SU-DHL-6 (cell line): ENCODE results near the gene RPS27.

Source experiments
- EZH2phosphoT487 ChIP-seq: fragments of 200-600 bp; sonication (generic), shearing (Covaris generic); conservative IDR thresholded peaks from 2 replicates; pipeline ENCODE4 v1.6.1; 2018; ENCODE audit warnings: mild to moderate bottlenecking, antibody characterized with exemption, low read length, moderate library complexity, mixed read lengths
- TF ChIP-seq, protein P1 (sequence below): fragments of 200-600 bp; sonication (generic); IDR thresholded peaks from one replicate; pipeline ENCODE4 v1.5.1; 2017; ENCODE audit warnings: antibody characterized with exemption, mild to moderate bottlenecking, low read length, moderate library complexity; ENCODE audit not compliant: insufficient read depth, poor library complexity, severe bottlenecking

DNA sequence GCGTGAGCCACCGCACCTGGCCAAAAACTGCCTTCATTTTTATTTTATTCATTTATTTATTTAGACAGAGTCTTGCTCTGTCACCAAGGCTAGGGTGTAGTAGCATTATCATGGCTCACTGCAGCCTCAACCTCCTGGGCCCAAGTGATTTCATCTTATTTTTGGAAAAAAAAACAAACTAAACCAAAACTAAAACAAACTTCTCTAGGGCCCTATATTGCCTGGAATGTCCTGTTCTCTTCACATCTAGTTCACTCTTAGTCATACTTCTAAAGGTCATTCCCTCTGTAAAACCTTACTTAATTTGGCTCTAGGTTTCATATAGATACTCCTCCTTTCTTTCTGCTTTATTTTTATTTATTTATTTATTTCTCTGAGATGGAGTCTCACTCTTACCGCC, 15.6 kb downstream of the RPS27 start:
- TF ChIP-seq, protein P1, sequence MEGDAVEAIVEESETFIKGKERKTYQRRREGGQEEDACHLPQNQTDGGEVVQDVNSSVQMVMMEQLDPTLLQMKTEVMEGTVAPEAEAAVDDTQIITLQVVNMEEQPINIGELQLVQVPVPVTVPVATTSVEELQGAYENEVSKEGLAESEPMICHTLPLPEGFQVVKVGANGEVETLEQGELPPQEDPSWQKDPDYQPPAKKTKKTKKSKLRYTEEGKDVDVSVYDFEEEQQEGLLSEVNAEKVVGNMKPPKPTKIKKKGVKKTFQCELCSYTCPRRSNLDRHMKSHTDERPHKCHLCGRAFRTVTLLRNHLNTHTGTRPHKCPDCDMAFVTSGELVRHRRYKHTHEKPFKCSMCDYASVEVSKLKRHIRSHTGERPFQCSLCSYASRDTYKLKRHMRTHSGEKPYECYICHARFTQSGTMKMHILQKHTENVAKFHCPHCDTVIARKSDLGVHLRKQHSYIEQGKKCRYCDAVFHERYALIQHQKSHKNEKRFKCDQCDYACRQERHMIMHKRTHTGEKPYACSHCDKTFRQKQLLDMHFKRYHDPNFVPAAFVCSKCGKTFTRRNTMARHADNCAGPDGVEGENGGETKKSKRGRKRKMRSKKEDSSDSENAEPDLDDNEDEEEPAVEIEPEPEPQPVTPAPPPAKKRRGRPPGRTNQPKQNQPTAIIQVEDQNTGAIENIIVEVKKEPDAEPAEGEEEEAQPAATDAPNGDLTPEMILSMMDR: no peak
- no peak for TF ChIP-seq EZH2phosphoT487
